ENCODE measurements around the gene GUCD1. TPM values are rescaled to one million over a fixed set of nuclear protein-coding genes. Genes with fewer than 3 reads are reported as not detected.

Gene GUCD1
- total and polyA plus RNA-seq, 2 of the 13 experiments (the other 11 are each of a cell fraction or from before 2014, with no cell fraction given), result 128 to 245 TPM

- TF ChIP-seq MLXIP (CRISPR knock-in tag; IDR thresholded peaks at IDR 0.05; ENCODE audit: borderline replicate concordance), result no peak
- no peak for TF ChIP-seq CCAR2 (optimal IDR thresholded peaks at IDR 0.05; ENCODE audit: low read depth, low read length)
- no peak; the same call in 1 of the 2 replicates for TF ChIP-seq ZNF609 (CRISPR knock-in tag; IDR thresholded peaks at IDR 0.05; ENCODE audit: borderline replicate concordance)
- peak; percentile 55; the same call in 1 of the 2 replicates for TF ChIP-seq POGK (CRISPR knock-in tag; conservative IDR thresholded peaks at IDR 0.05)
- no peak for TF ChIP-seq ZBTB10 (CRISPR knock-in tag; IDR thresholded peaks at IDR 0.05; ENCODE audit: borderline replicate concordance)
- TF ChIP-seq ZNF337 (CRISPR knock-in tag; IDR thresholded peaks at IDR 0.05; ENCODE audit: borderline replicate concordance, low read depth), result peak; percentile 9; the same call in 1 of the 2 replicates
- TF ChIP-seq TRAFD1 (CRISPR knock-in tag; IDR thresholded peaks at IDR 0.05; ENCODE audit: borderline replicate concordance), result no peak
- peak; percentile 86 for TF ChIP-seq BORCS8-MEF2B (CRISPR knock-in tag; IDR thresholded peaks at IDR 0.05)
- no peak; the same call in 1 of the 2 replicates for TF ChIP-seq MYPOP (CRISPR knock-in tag; IDR thresholded peaks at IDR 0.05)
Observed at GRCh38 chr22:24592851-24593558, 38.1 kb upstream of the GUCD1 start, which contains the start of gene LRRC75B (continued).
